Stimulated activated CD4-positive, alpha-beta T cell treated with anti-CD3 and anti-CD28 coated beads, Interleukin-12 subunit alpha, Interleukin-12 subunit beta, amount 100 ng/mL, for 48 hours (primary cell): ENCODE measurements around the gene NAP1L4.
"Not testable (repeated sequence)": the region's sequence is repeated elsewhere in the genome, so short reads cannot be mapped to it uniquely, and the experiment has no call there.

Experiments used
- DNase-seq, 3 donors: peaks; one replicate each; pipeline ENCODE4 v3.0.0-alpha.2; 2020; ENCODE audit warnings: low read depth in 2 of 3, low spot score in 1 of 3

NAP1L4 gene

DNA sequence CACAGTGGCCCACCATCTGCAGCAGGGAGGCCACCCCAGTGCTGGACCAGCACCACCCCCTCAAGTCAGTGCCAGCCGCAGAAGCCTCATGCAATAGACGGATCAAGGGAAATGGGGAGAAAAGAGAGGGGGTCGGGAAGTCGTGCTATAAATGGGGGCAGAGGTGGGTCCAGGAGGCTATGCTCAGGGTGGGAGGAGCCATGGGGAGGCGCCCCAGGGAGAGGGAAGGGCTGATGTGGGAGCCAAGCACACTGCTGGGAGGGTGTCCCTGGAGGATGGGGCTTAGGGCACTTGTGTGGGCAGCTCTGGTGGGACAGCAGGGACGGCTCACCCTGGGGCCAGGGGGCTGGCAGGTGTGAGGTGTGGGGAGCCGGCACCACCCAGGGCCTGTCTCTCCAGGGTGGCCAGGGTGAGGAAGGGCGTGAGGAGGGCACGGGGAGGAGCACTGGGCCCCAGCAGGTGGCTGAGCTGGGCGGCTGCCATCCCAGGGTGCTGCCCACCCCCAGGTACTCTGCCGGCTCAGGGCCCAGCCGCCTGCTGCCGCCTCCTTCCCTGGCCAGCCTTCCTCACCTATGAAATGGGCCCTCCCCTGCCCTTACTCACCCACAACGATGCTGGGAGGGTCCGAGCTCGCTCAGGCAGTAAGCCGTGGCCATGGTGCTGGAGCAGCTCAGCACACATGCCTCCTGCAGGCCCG, 80.9 kb downstream of the NAP1L4 start:
- no peak for DNase-seq

DNA sequence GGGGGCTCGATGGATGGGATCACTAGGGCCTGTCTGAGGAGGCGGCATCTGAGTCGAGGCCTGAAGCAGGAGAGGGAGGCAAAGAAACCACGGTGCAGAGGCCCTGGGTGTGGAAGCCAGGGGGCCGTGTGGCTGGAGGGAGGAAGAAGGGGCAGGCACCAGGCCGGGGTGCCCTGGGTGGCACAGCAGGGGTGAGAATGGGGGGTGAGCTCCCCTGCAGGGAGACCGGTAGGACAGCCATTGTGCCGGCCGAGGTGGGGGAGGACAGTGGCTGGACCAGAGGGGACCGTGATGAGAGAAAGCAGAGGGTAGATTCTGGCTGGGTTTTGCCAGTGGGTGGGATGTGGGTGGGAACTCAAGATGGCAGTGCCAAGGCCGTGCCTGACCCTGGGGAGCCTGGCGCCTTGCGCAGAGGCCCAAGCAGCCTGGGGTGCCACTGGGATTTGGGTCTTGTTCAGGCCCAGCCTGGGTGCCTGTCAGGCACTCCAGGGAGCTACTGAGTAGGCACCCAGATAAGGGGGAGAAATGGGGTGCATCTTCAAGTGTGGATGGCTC, 81.7 kb downstream of the NAP1L4 start:
- DNase-seq = no peak

DNA sequence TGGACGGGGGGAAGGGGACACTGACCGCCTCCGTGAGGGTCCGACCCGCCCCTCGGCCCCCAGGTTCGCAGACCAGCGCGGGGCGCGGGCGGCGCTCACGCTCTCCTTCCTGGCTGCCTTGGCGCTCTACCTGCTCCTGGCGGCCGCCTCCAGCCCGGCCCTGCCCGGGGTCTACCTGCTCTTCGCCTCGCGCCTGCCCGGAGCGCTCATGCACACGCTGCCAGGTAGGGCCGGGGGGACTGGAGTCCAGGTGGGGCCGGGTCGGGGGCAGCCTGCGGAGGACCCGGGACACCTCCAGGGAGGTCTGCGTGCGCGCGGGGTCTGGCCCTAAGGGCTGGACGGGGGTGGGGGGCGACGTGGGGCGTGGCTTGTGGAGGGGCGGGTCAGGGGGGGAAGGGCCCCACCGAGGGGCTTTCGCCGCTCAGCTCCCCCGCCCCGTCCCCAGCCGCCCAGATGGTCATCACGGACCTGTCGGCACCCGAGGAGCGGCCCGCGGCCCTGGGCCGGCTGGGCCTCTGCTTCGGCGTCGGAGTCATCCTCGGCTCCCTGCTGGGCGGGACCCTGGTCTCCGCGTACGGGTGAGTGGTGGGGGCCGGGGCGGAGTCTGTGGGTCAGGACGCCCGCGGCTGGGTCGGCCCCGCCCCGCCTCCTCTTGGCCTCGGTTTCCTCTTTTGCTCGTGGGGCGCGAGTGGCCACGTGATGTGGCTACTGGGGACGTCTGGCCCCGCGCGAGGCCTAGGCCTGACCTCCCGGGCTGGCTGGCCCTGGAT, 82.8 kb downstream of the NAP1L4 start:
- no peak for DNase-seq

DNA sequence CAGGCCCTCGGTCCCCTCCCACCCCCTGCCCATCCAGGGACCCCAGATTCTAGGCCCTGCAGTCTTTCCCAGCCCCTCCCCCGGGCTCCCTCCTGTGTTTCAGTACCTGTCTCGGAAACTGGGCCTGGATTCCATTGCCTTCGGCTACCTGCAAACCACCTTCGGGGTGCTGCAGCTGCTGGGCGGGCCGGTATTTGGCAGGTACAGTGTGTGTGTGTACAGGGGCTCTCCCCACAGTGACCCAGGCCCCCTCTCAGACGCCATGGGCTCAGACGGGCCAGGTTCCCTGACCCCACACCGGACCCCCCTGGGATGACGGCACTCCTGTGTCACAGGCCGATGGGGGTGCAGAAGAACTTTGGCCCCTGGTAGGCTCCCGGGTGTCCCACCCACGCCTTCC, 84.0 kb downstream of the NAP1L4 start:
- no peak for DNase-seq

DNA sequence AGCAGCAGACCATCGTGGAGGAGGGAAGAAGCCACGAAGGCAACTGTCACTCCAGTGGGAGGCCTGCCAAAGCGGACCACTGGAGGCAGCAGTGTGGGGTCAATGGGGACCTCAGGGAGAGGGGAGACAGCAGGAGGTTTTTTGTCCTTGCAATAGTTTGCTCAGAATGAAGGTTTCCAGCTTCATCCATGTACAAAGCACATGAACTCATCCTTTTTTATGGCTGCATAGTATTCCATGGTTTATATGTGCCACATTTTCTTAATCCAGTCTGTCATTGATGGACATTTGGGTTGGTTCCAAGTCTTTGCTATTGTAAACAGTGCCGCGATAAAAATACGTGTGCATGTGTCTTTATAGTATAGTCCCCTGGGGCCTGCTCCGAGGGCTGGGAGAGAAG, 86.8 kb downstream of the NAP1L4 start:
- DNase-seq = not testable (repeated sequence)

DNA sequence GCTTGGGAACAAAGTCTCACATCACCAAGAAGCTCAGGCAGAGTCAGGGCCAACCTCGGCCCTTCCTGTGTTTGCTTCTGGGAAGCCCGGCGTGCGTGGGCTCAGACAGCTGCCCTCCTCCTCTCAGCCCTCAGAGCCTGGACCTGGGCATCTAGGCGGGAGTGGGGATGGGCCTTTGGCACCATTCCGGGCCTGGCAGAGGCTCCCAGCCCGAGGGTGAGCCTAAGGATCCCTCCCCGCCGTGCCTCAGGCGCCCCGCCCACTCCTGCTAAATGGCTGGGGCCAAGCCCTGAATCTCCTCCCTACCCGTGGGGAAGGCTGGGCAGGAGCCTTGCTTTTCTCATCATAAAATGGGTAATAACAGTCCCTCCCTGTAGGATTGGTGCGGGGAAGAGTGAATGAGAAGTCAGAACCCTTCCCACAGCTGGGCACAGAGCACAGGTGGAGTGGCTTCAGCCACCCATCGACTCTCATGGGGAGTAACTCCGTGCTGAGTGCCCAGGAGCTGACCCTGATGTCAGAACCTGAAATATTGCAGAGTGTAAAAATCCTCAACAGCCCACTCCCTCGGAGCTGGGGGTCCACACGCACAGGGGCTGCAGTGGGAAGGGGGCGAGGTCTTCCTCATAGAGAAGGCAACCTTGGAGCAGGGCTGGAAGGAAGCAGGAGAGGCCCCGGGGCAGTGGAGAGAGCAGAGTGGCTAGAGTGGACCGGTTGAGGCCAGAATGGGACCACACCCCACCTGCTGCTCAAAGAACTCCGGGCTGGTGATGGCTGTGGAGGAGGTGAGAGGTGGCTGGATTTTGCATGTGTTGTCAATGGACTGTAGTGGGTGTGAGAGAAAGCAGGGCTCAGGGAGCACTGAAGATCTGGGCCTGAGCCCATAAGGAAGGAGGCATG, 87.7 kb downstream of the NAP1L4 start:
- DNase-seq = no peak

DNA sequence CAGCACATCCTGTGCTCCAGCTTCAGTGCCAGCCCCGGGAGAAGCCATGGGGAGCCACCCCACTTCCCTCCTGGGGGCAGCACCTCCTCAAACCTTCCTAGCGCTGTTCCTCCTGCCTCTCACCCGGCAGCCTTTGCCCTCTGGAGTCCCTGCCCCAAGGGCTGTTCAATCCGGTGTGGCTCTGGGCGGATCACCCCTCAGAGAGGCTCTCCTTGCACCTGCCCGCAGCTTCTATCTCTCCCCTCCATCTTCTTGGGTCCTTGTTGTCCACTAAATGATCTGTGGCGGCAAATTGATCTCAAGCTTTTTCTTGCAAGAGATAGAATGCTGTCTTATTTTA, 88.5 kb downstream of the NAP1L4 start:
- no peak for DNase-seq

DNA sequence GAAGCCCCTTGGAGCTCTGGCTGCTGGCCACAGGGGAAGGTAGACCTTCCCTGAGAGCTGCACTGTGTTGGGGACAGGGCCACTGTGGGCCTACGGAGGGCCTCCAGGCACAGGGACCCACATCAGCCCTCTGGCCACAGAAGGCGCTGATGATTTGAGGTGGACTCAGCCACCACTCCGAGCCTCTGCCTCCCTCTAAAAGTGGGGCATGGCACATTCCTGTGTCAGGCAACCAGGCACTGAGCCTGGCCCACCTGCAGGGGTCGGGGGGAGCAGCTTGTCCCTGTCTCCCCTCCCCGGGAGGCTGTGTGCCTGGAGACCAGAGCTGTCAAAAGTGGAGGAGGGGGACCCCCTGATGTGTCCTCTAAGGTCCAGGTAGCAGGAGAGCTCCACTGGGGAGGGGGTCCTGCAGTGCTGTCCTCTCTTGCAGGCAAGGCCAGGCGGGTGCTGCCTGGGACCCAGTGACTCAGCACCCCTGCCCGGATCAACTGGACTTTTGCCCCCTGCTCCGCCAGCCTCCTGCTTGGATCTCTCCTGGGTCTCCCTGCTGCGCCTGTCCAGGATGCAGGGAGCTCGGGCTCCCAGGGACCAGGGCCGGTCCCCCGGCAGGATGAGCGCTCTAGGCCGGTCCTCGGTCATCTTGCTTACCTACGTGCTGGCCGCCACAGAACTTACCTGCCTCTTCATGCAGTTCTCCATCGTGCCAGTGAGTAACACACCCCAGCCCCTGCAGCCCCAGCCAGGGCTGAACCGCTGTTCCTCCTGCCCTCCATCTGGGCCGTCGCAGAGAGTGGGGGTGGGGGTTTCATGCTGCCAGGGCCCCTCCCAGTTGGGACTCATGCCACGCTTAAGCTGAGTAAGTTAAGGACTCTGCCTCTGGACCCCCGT, 89.1 kb downstream of the NAP1L4 start:
- no peak for DNase-seq

DNA sequence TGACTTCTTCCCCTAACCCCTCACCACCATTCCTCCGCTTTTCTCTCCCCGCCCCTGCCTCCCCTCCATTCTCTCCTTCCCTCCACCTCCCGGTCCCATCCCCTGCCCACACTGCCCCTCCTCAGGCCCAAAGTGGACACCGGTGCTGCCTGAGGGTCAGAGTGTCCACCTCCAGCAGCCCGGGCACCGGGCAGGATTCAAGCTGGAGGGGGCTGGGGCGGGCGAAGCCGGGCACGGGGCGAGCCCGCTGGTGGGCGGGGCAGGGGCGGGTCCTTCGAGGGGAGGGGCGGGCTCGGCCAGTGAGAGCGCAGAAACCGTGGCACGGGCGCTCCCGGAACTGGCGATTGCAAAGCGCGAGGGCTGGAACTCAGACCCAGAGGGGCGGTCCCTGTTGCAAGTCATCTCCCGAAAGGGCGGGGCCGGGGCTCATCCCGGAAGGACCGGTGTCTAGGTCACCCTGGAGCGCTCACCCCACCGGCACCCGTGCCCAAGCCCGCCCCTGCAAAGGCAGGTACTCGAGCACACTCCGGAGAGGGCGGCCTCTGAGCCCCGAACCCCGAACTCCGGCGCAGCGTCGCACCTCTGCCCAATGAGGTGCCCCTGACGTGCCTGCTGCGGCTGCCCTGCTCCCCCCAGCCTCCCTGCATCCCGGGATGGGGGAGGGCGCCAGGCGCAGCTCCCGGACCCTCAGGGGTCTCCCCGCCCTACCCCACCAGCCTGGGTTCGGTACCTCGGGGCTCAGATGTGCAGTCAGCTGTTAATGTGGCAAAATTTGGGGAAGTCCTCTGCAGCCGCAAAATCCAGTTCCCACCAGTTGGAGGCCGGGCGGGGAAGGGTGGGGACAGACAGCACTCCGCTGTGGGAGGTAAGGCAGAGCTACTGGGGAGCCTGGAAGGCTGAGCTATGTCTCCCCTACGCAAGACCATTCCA, 90.0 kb downstream of the NAP1L4 start:
- DNase-seq = peak; percentile 93 to 94 (median 93)

DNA sequence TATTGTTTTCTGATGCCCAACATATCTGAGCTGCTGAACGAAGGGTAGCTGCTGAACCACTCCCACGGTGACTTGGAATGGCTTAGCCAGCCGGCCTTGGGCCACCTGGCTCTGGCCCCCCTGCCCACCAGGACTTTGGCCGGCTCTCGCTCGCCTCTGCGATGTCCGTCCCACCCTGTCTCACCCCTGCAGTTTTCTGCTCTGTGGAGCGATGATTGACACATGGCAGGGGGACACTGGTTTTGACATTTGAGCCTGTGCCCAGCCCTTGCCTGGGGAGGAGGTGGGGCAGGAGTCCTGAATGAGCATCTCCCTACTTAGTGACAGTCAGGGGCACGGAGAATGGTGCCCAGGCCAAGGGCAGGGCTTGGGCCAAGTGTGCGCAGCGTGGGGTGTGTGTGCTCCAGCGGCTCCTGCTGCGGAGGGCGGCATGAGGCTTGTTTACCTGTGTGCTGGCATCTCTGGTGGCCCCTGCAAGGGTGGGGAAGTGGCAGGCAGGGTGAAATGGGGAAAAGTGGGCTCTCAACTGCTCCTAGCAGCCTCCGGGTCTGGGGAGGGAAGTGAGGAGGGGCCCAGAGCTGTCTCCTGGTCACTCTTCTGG, 90.8 kb downstream of the NAP1L4 start:
- no peak for DNase-seq

DNA sequence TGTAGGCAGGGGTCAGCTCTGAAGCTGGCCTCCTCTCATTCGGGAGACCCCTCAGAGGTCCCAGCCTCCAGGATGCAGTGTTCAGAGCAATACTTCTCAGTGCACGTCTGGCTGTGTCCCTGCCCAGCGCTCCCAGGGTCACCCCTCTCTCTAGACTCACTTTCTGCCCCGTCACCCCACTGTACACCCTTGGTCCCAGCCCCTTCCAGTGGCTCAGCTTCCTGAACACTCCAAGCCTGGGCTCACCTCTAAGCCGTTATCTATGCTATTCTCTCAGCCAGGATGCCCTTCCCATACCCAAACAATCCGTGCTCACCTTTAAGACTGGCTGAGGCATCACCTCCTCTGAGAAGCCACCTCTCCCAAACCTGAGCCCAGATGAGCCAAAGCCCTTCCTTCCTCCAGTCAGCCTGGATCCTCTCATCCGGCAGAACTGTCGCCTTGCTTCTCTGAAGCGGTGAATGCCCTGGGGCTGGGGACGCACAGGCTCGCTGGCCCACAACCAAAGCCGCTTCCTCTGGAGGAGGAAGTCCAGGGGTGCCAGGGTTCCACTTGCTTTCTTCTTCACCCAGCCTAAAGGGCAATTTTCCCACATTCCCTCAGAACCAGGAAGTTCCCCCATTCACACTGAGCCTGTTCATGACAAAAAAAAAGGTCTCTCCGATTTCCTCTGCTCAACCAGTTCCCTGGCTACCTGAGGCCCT, 92.9 kb downstream of the NAP1L4 start:
- no peak for DNase-seq

DNA sequence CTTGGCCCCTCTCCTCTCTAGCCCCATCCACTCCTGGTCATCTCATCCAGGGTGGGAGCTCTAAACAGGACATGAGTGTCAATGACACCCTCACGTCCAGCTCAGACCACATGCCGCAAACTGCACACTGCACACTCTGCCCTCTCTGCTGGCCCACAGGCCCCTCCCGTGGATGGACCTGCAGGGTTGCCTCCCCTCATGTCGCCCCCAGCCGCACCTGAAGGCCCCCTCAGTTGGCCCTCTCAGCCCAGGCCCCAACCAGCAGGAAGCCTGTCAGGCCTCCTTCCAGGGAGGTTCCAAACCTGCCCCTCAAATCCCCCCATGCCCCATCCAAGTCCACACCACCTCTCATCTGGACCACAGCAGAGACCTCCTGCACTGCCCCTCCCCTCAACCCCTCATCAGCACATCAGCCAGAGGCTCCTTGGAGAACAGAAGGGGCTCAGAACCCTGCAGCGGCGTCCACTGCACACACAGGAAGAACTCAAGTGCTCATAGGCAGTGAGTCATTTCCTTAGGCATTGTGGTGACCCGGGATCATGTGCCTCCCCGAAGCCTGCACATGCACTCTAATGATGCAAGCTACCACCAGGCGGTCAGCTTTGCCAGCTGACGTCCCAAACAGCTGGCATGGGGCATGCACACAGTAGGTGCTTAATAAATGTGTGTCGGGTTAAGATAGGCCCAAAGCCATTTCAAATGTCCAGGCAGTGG, 93.6 kb downstream of the NAP1L4 start:
- peak in 2 of 3 donors; percentile 36 to 41 for DNase-seq

DNA sequence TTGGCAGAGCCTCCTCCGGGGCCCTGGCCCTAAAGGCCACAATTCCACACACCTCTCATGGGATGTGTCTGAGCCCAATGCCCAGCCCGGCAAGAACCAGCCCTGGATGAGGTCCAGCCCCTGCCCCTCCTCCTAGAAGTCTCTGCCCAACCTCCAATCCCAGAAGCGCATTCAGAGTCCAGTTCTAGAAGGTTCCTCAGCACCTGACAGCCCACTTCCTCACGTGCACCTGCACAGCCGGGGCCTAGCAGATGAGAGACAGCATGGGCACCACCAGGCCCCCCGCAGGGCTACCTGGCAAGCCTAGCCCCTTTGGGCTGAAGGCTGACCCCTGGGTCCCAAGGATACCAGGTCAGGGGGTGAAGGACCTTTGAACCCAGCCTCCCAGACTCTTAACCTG, 95.1 kb downstream of the NAP1L4 start:
- no peak for DNase-seq

DNA sequence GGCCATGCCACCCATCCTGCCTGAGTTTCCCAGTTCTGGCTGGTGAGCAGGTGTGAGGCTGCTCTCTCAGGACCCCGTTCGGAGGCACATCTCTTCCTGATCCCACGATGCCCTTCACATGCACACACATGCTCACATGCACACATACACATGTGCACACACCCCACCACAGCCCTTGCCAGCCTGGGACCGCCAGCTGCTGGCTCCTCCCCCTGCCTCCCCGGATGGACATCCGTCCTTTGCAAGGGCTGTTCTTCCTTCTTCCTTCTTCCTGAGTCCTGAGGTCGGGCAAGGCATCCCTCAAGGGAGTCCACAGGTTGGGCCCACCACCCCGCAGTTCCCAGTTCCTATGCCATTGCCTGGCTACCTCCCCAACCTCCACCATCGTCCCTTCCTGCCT, 96.1 kb downstream of the NAP1L4 start:
- DNase-seq = no peak
